ENCODE measurements around the gene ZNF513. TPM values are rescaled to one million over a fixed set of nuclear protein-coding genes. Genes with fewer than 3 reads are reported as not detected.

Gene ZNF513
- total RNA-seq, 1 experiment from 2014 or later = 19.2 TPM

- peak overlapping the region; percentile 96 for H3K27ac Mint-ChIP-seq (ENCODE audit: unreplicated experiment)
- Histone ChIP-seq H3K36me3 (ENCODE audit: control insufficient read depth, insufficient read depth, low read length) (peaks cover 6% of the 10 kb centered on the region), H3K9me3 (no peaks in the 10 kb centered on the region), H3K4me3 (ENCODE audit: low read depth, low read length) (peak overlapping the region; percentile 85), H3K4me1 (peaks cover 17% of the 10 kb centered on the region), H3K27me3 (replicated peaks; ENCODE audit: control insufficient read depth, insufficient read depth, low read length) (no peaks in the 10 kb centered on the region)
- no peaks in the 10 kb centered on the region for H3K9me3 Mint-ChIP-seq (ENCODE audit: unreplicated experiment)
- ChIA-PET POLR2A (interaction anchor here (0.5 to 2.1 kb wide), 5 partner anchors 11 to 47 kb away, joined by 3 to 8 read pairs (median 5); partner anchors contain the start of genes GTF3C2, PPM1G and ZNF513), CTCF (interaction anchor here (0.6 to 1.9 kb wide), 10 partner anchors 11 to 146 kb away, joined by 3 to 12 read pairs (median 3); partner anchors contain the start of genes GTF3C2, NRBP1, SLC30A3 and ZNF513)
- no peaks in the 10 kb centered on the region for H3K27me3 Mint-ChIP-seq (ENCODE audit: insufficient read depth, unreplicated experiment)
- TSS peak; percentile 44 for BruUV-seq (replicated peaks)
- peaks cover 31% of the 10 kb centered on the region for H3K4me1 Mint-ChIP-seq (ENCODE audit: low read depth, unreplicated experiment)
- TF ChIP-seq CTCF (IDR thresholded peaks at IDR 0.05; ENCODE audit: insufficient read depth in 1 of 2, low read depth in 1 of 2, low read length in 1 of 2, severe bottlenecking in 1 of 2, unreplicated experiment in 1 of 2) = no peak
- intact Hi-C loops (cut with micrococcal nuclease; ENCODE audit: unreplicated experiment) = loop anchor here (1.0 to 2.0 kb wide), 4 partner anchors 11 to 59 kb away; partner anchors contain the start of genes GTF3C2, NRBP1 and ZNF513
- H3K36me3 Mint-ChIP-seq (ENCODE audit: insufficient read depth, unreplicated experiment) = peaks cover 85% of the 10 kb centered on the region
- peak in 1 of 2 experiments; percentile 59 for DNase-seq
- peak overlapping the region; percentile 74 for H3K4me3 Mint-ChIP-seq (ENCODE audit: unreplicated experiment)
These were observed 11.0 kb downstream of the ZNF513 start for GRCh38 chr2:27369471-27370025.

- intact Hi-C loops (cut with micrococcal nuclease; ENCODE audit: unreplicated experiment) = no loop called here
- H3K36me3 ChIP-seq (ENCODE audit: control insufficient read depth, insufficient read depth, low read length) = peaks cover 4% of the 10 kb centered on the region
- no peaks in the 10 kb centered on the region for H3K4me1 ChIP-seq
- no peak overlapping the region for H3K4me3 Mint-ChIP-seq (ENCODE audit: unreplicated experiment)
- ChIA-PET POLR2A (no interaction called here), CTCF (no interaction called here)
- peaks cover 7% of the 10 kb centered on the region for H3K4me1 Mint-ChIP-seq (ENCODE audit: low read depth, unreplicated experiment)
- no peaks in the 10 kb centered on the region for H3K27me3 ChIP-seq (replicated peaks; ENCODE audit: control insufficient read depth, insufficient read depth, low read length)
- BruUV-seq (replicated peaks) = no TSS peak
- H3K27ac Mint-ChIP-seq (ENCODE audit: unreplicated experiment) = no peak overlapping the region
- TF ChIP-seq CTCF (IDR thresholded peaks at IDR 0.05; ENCODE audit: insufficient read depth in 1 of 2, low read depth in 1 of 2, low read length in 1 of 2, severe bottlenecking in 1 of 2, unreplicated experiment in 1 of 2) = no peak
- no peak overlapping the region for H3K4me3 ChIP-seq (ENCODE audit: low read depth, low read length)
- no peak for DNase-seq
- peaks cover 59% of the 10 kb centered on the region for H3K36me3 Mint-ChIP-seq (ENCODE audit: insufficient read depth, unreplicated experiment)
- H3K9me3 Mint-ChIP-seq (ENCODE audit: unreplicated experiment) = no peaks in the 10 kb centered on the region
- no peaks in the 10 kb centered on the region for H3K27me3 Mint-ChIP-seq (ENCODE audit: insufficient read depth, unreplicated experiment)
- no peaks in the 10 kb centered on the region for H3K9me3 ChIP-seq
These were observed 16.6 kb downstream of the ZNF513 start for GRCh38 chr2:27363933-27364332.

- H3K4me3 ChIP-seq (ENCODE audit: low read depth, low read length) = no peak overlapping the region
- CTCF ChIA-PET = interaction anchor here (0.5 kb wide), 1 partner anchor 10 kb away, joined by 3 read pairs; no protein-coding TSS in a partner anchor
- peaks cover 4% of the 10 kb centered on the region for H3K36me3 ChIP-seq (ENCODE audit: control insufficient read depth, insufficient read depth, low read length)
- no TSS peak for BruUV-seq (replicated peaks)
- Mint-ChIP-seq H3K9me3 (ENCODE audit: unreplicated experiment) (no peaks in the 10 kb centered on the region), H3K4me1 (ENCODE audit: low read depth, unreplicated experiment) (no peaks in the 10 kb centered on the region), H3K27me3 (ENCODE audit: insufficient read depth, unreplicated experiment) (no peaks in the 10 kb centered on the region), H3K36me3 (ENCODE audit: insufficient read depth, unreplicated experiment) (peaks cover 62% of the 10 kb centered on the region), H3K27ac (ENCODE audit: unreplicated experiment) (no peak overlapping the region), H3K4me3 (ENCODE audit: unreplicated experiment) (no peak overlapping the region)
- TF ChIP-seq CTCF (IDR thresholded peaks at IDR 0.05; ENCODE audit: insufficient read depth in 1 of 2, low read depth in 1 of 2, low read length in 1 of 2, severe bottlenecking in 1 of 2, unreplicated experiment in 1 of 2) = no peak
- no peaks in the 10 kb centered on the region for H3K4me1 ChIP-seq
- no peak for DNase-seq
- no peaks in the 10 kb centered on the region for H3K27me3 ChIP-seq (replicated peaks; ENCODE audit: control insufficient read depth, insufficient read depth, low read length)
- no peaks in the 10 kb centered on the region for H3K9me3 ChIP-seq
- POLR2A ChIA-PET = no interaction called here
- intact Hi-C loops (cut with micrococcal nuclease; ENCODE audit: unreplicated experiment) = no loop called here
These were observed 17.7 kb downstream of the ZNF513 start for GRCh38 chr2:27362678-27363420.

All from Caco-2 (cell line).